ENCODE measurements around the gene APBA3.

APBA3 gene

GRCh38 chr19:3803114-3803888 is 41.8 kb upstream of the APBA3 start:
- DNase-seq (ENCODE audit: insufficient read length): no peak
- no peak for FAIRE-seq
- TF ChIP-seq POLR2A (IDR thresholded peaks at IDR 0.05; ENCODE audit: low read depth, low read length) (no peak), TAF1 (IDR thresholded peaks at IDR 0.05; ENCODE audit: borderline replicate concordance, low read depth, low read length) (no peak), POLR2AphosphoS5 (IDR thresholded peaks at IDR 0.05; ENCODE audit: low read depth, low read length) (no peak)

GRCh38 chr19:3801412-3802096 is 40.1 kb upstream of the APBA3 start:
- TF ChIP-seq POLR2AphosphoS5 (IDR thresholded peaks at IDR 0.05; ENCODE audit: low read depth, low read length) (no peak), TAF1 (IDR thresholded peaks at IDR 0.05; ENCODE audit: borderline replicate concordance, low read depth, low read length) (no peak), POLR2A (IDR thresholded peaks at IDR 0.05; ENCODE audit: low read depth, low read length) (no peak)
- DNase-seq (ENCODE audit: insufficient read length) (no peak), FAIRE-seq (no peak)

- FAIRE-seq: no peak
- TF ChIP-seq TAF1 (IDR thresholded peaks at IDR 0.05; ENCODE audit: borderline replicate concordance, low read depth, low read length) (no peak), POLR2AphosphoS5 (IDR thresholded peaks at IDR 0.05; ENCODE audit: low read depth, low read length) (no peak), POLR2A (IDR thresholded peaks at IDR 0.05; ENCODE audit: low read depth, low read length) (no peak)
- DNase-seq (ENCODE audit: insufficient read length): no peak
Observed at GRCh38 chr19:3800996-3801395, 39.5 kb upstream of the APBA3 start.

- TF ChIP-seq POLR2A (IDR thresholded peaks at IDR 0.05; ENCODE audit: low read depth, low read length): no peak
- TF ChIP-seq POLR2AphosphoS5 (IDR thresholded peaks at IDR 0.05; ENCODE audit: low read depth, low read length): no peak
- TF ChIP-seq TAF1 (IDR thresholded peaks at IDR 0.05; ENCODE audit: borderline replicate concordance, low read depth, low read length): no peak
- FAIRE-seq (no peak), DNase-seq (ENCODE audit: insufficient read length) (no peak)
Observed at GRCh38 chr19:3798137-3798536, 36.6 kb upstream of the APBA3 start.

GRCh38 chr19:3796358-3796757 is 34.9 kb upstream of the APBA3 start:
- FAIRE-seq: no peak
- DNase-seq (ENCODE audit: insufficient read length): no peak
- TF ChIP-seq POLR2AphosphoS5 (IDR thresholded peaks at IDR 0.05; ENCODE audit: low read depth, low read length) (no peak), TAF1 (IDR thresholded peaks at IDR 0.05; ENCODE audit: borderline replicate concordance, low read depth, low read length) (no peak), POLR2A (IDR thresholded peaks at IDR 0.05; ENCODE audit: low read depth, low read length) (no peak)

- DNase-seq (ENCODE audit: insufficient read length) (no peak), FAIRE-seq (no peak)
- TF ChIP-seq POLR2A (IDR thresholded peaks at IDR 0.05; ENCODE audit: low read depth, low read length) (no peak), POLR2AphosphoS5 (IDR thresholded peaks at IDR 0.05; ENCODE audit: low read depth, low read length) (no peak), TAF1 (IDR thresholded peaks at IDR 0.05; ENCODE audit: borderline replicate concordance, low read depth, low read length) (no peak)
Observed at GRCh38 chr19:3793799-3794198, 32.3 kb upstream of the APBA3 start.

- TF ChIP-seq TAF1 (IDR thresholded peaks at IDR 0.05; ENCODE audit: borderline replicate concordance, low read depth, low read length) (no peak), POLR2A (IDR thresholded peaks at IDR 0.05; ENCODE audit: low read depth, low read length) (no peak), POLR2AphosphoS5 (IDR thresholded peaks at IDR 0.05; ENCODE audit: low read depth, low read length) (no peak)
- DNase-seq (ENCODE audit: insufficient read length) (no peak), FAIRE-seq (no peak)
Observed at GRCh38 chr19:3792114-3792513, 30.6 kb upstream of the APBA3 start.

- TF ChIP-seq TAF1 (IDR thresholded peaks at IDR 0.05; ENCODE audit: borderline replicate concordance, low read depth, low read length): no peak
- TF ChIP-seq POLR2A (IDR thresholded peaks at IDR 0.05; ENCODE audit: low read depth, low read length): no peak
- TF ChIP-seq POLR2AphosphoS5 (IDR thresholded peaks at IDR 0.05; ENCODE audit: low read depth, low read length): no peak
- FAIRE-seq: no peak
- DNase-seq (ENCODE audit: insufficient read length): no peak
Observed at GRCh38 chr19:3790941-3791340, 29.4 kb upstream of the APBA3 start.

- FAIRE-seq (no peak), DNase-seq (ENCODE audit: insufficient read length) (no peak)
- TF ChIP-seq TAF1 (IDR thresholded peaks at IDR 0.05; ENCODE audit: borderline replicate concordance, low read depth, low read length) (no peak), POLR2AphosphoS5 (IDR thresholded peaks at IDR 0.05; ENCODE audit: low read depth, low read length) (no peak), POLR2A (IDR thresholded peaks at IDR 0.05; ENCODE audit: low read depth, low read length) (no peak)
Observed at GRCh38 chr19:3790209-3790734, 28.8 kb upstream of the APBA3 start.

GRCh38 chr19:3788996-3789778 is 27.7 kb upstream of the APBA3 start:
- FAIRE-seq (no peak), DNase-seq (ENCODE audit: insufficient read length) (no peak)
- TF ChIP-seq TAF1 (IDR thresholded peaks at IDR 0.05; ENCODE audit: borderline replicate concordance, low read depth, low read length) (no peak), POLR2AphosphoS5 (IDR thresholded peaks at IDR 0.05; ENCODE audit: low read depth, low read length) (no peak), POLR2A (IDR thresholded peaks at IDR 0.05; ENCODE audit: low read depth, low read length) (no peak)

All from GM12892 (cell line).